B cell (primary cell): Measurements from ENCODE around the gene RIIAD1.

ENCODE experiments used
- CTCF ChIP-seq: fragments of 200-600 bp; IDR thresholded peaks from one replicate; pipeline ENCODE4 v1.8.0; 2022; ENCODE audit warnings: antibody characterized with exemption, mild to moderate bottlenecking
- EZH2 ChIP-seq: IDR thresholded peaks from 2 replicates; pipeline ENCODE4 v1.6.1; 2012; ENCODE audit warnings: borderline replicate concordance, low read depth, mild to moderate bottlenecking, moderate library complexity, low read length; ENCODE audit not compliant: insufficient read depth, poor library complexity, severe bottlenecking

GRCh38 chr1:151739590-151740355 is 18.5 kb downstream of the RIIAD1 start:
- no peak for TF ChIP-seq CTCF
- no peak for TF ChIP-seq EZH2
